Subcutaneous adipose tissue (tissue), 4 donors: ENCODE results near the gene KLHL42. TPM values are rescaled to one million over a fixed set of nuclear protein-coding genes. Genes with fewer than 3 reads are reported as not detected.

Experiments used
- total RNA-seq, 4 donors: library from RNA; depleted of rRNA; stranded (reverse); fragments of >200 nt; gene quantifications; one replicate each; pipeline ENCODE4 v1.1.0, GENCODE V29; 2016
- TF ChIP-seq, protein P1 (sequence below): fragments of 450-650 bp; IDR thresholded peaks from one replicate; pipeline ENCODE4 v1.5.1; 2016; ENCODE audit warnings: low read depth, mild to moderate bottlenecking, control low read depth, antibody characterized with exemption, moderate library complexity

The KLHL42 gene
- total RNA-seq, 4 donors from 2014 or later: 15.4 to 24.6 (median 18.9) TPM

DNA sequence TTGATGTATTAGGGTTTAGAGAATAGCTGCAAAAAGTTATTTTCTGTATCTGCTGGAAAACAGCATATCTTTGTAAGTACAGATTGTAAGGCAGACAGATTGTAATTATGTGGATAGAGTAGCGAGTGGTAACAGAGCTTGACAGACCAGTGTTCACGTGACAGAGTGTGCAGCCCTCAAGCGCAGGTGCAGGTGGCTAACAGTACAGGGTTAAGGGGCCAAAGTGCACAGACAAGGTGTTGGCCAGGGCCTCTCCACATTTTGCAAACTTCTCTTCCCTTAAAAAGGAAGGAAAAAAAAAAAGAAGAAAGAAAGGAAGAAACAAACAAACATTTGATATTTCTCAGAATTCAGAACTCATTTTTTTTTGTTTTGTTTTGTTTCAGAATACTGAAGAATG lies 25.2 kb upstream of the KLHL42 start:
- TF ChIP-seq, protein P1, sequence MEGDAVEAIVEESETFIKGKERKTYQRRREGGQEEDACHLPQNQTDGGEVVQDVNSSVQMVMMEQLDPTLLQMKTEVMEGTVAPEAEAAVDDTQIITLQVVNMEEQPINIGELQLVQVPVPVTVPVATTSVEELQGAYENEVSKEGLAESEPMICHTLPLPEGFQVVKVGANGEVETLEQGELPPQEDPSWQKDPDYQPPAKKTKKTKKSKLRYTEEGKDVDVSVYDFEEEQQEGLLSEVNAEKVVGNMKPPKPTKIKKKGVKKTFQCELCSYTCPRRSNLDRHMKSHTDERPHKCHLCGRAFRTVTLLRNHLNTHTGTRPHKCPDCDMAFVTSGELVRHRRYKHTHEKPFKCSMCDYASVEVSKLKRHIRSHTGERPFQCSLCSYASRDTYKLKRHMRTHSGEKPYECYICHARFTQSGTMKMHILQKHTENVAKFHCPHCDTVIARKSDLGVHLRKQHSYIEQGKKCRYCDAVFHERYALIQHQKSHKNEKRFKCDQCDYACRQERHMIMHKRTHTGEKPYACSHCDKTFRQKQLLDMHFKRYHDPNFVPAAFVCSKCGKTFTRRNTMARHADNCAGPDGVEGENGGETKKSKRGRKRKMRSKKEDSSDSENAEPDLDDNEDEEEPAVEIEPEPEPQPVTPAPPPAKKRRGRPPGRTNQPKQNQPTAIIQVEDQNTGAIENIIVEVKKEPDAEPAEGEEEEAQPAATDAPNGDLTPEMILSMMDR: no peak

DNA sequence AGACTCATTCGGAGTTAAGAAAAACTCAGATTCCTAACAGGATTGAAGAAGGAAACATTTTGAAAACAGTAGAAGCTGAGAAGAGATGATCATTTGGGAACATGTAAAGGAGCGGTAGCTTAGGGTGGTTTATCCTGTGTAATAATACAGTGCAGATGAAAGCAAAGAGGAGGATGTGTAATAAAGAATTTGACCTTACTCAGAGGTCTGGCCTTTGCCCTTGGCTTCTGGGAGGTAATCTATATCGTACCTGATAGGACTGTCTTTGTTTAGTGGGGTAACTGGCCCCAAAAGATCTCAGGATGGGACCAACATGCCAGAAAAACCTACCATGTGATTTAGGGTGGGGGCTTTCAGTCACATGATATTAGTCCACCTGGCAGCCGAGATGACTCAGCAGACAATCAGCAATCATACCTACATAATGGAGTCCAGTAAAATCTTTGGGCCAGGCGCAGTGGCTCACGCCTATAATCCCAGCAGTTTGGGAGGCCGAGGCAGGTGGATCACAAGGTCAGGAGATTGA lies 23.3 kb upstream of the KLHL42 start:
- TF ChIP-seq, protein P1: no peak

DNA sequence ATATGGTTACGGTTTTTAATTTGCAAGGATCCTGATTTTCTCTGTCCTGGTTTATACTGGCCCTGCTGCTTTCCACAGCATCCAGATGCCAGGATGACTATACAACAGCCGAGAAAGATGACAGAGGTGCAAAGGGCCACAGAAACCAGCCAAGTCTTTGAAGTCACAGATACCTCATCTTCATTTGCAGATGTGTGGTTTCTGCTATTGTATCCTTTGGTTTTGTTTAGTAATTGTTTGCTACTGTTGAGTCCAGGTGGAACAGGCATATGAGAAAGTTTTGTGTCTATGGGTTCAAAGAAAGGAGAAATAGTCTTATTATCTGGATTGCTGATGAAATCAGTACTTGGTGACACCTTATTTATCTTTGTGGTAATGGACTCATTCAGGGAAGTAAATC lies 17.3 kb upstream of the KLHL42 start:
- TF ChIP-seq, protein P1: no peak

DNA sequence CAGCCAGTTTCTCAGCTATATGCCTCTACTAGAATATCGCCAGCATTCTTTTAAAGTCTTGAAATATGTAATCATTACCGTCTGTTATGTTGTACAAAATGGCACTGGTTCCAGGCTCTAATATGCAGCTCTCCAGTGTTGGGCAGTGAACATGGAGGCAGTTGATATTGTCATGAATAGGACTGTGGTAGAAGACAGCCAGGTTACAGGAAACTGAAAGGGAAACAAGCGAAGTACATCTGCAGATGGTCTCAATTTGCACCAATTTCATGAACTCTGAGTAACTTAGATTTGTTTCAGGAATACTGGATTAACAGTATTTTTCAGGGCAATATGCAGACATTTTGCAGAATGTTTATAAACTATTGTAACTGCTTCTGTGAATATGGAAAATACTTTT lies 13.4 kb upstream of the KLHL42 start:
- TF ChIP-seq, protein P1: no peak

DNA sequence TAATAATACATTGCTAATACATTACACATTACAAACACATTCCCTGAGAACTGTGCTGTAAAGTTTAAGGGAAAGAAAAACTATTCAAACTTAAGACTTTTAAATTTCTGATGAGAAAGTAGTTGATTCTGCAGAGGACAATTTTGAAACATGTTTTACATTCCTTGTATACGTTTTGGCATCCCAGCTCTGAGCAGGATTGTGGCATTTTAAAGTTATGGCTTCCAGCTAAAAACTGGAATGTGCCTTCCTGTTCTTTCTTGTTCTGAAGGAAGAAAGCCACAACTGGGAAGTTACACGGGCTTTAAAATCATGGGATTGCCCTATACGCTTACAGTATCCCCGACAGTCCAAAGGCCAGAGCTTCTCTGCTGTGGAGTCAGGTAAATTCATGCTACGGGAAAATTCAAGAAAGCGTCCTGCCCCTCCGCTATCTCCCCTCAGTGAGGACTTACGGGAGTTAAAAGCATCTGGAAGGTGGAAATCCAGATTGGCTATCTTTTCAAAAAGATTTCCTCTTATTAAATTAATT lies 10.8 kb upstream of the KLHL42 start:
- TF ChIP-seq, protein P1: no peak

DNA sequence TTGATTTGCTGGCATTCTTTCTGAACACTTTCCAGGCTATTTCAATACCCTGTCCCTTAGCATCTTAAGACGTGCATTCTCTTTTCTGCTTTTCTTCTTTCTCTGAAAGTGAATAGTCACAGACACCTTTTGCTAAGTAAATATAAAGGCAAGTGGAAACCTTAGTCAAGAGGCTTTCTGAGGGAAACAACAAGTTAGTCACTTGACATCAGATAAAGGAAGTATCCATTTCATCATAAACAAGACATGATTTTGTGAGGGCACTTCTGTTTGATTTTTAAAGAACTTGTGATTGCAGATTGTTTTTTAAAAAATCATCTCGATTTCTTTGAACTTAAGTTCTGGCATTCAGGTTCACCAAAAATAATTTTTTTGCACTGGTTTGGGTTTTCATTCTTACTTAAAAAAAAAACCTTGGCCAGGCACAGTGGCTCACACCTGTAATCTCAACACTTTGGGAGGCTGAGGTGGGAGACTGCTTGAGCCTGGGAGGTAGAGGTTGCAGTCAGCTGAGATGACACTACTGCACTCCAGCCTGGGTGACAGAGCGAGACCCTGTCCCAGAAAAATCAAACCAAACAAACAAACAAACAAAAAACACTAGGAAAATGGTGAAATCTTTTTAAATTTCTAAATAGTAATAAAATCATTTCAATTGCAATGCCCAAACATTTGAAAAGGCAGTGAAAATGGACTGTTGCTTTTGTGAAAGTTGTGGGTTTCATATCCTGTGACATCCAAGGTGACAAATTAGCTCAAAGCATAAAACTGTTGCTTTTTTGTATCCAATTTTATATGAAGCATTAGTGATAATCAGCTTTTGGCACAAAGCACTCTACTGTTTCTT lies 8.3 kb upstream of the KLHL42 start:
- TF ChIP-seq, protein P1: no peak

DNA sequence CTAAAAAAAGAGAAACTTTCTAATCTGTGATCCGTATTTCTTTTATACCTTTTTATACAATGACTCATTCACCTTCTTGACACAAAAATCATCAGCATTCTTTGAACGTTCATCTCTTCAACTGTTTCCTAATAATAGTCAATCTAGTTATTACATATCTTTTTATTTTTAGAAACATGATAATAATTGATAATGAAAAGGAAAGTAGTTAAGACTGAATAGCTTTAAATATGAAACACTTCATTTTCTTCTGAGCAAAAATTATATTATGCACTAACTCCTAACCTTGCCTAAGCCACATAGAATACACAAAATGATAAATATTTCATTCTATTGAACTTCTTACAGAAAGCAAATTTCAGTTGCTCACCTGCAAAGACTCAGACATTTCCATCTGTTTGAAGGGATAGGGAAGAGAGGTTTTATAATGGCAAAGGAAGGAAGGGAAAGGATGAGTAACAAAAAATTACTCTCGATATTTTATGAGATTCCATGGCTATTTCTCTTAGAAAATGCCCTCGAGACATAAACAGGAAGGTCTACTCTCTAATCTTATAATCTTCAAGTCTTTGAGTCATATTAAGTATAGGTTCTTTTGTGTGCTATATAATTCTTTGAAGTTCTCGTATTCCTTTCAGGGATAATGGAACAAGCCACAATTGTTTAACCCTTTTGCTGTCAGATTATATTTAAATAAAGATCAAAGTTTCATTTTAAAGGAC lies 7.5 kb upstream of the KLHL42 start:
- TF ChIP-seq, protein P1: no peak
